A172 (cell line): ENCODE results near the gene MAPKAPK3. TPM values are rescaled to one million over a fixed set of nuclear protein-coding genes. Genes with fewer than 3 reads are reported as not detected.
"Not testable (repeated sequence)": the region's sequence is repeated elsewhere in the genome, so short reads cannot be mapped to it uniquely, and the experiment has no call there.

Experiments used
- DNase-seq: peaks from one replicate; pipeline ENCODE4 v3.0.0-alpha.2; 2015; ENCODE audit warnings: low spot score
- total RNA-seq: library from RNA; depleted of rRNA; stranded (reverse); fragments of >200 nt; shearing (Covaris generic); gene quantifications from 2 replicates; pipeline ENCODE4 v1.2.3, GENCODE V29; 2014

Gene MAPKAPK3
- total RNA-seq, 1 experiment from 2014 or later = 78.1 TPM

- no peak for DNase-seq
Observed at GRCh38 chr3:50656417-50657195, 39.7 kb downstream of the MAPKAPK3 start.

DNA sequence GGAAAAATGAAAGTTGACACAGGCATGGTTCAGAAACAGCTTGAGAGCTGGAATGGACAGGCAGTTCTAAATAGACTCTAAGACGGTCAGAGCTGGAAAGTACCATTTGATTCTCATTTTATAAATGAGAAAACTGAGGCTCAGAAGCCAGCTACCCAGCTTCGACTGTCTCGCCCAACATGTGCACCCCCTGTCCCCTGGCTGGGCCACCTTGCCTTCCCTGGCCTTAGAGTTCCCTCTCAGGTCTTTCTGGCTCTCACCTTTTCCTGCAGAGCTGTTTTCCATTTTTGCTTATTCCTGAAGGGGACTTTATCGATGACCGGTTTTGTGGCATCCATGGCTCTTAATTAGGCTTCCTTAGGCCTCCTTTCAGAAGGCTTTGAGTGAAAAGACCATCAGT, 40.5 kb downstream of the MAPKAPK3 start:
- no peak for DNase-seq

DNA sequence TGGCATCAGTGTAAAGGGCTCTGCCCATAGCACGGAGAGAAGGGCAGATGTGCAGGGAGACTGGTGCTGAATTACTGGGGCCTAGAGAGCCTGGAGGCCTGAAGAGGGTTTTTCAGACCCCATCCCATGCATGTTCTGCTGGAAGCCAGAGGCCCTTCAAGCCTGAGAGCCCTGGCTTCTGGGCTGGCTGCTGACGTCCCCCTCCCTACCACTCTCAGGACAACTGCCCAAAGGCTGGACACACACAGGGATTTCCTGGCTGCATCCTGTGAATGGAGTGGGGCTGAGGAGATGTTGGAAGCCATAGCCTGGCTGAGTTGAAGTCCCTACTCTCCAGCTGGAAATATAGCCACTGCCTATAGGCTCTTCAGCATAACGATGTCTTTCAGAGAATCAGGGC, 40.9 kb downstream of the MAPKAPK3 start:
- no peak for DNase-seq

DNA sequence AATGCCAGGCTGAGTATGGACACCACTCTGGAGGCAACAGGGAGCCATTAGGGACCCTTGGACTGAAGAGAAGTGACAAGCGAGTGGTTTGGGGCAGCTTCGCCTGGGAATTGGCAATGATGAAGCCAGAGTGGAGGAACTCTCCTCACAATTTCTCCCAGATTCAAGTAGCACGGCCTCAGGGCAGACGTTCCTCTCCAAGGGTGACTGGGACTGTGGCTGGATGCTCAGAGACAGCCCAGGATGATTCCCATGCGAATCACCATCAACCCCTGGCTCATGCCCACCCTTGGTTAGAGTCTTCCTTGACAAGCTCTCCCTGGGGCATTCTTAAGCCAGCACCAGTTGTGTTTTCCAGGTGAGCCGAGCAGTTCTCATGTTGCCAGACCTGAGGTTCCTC, 41.5 kb downstream of the MAPKAPK3 start:
- peak; percentile 45 for DNase-seq

- DNase-seq = no peak
Observed at GRCh38 chr3:50658831-50659230, 41.9 kb downstream of the MAPKAPK3 start.

GRCh38 chr3:50660386-50660785, 43.4 kb downstream of the MAPKAPK3 start:
- DNase-seq = no peak

DNA sequence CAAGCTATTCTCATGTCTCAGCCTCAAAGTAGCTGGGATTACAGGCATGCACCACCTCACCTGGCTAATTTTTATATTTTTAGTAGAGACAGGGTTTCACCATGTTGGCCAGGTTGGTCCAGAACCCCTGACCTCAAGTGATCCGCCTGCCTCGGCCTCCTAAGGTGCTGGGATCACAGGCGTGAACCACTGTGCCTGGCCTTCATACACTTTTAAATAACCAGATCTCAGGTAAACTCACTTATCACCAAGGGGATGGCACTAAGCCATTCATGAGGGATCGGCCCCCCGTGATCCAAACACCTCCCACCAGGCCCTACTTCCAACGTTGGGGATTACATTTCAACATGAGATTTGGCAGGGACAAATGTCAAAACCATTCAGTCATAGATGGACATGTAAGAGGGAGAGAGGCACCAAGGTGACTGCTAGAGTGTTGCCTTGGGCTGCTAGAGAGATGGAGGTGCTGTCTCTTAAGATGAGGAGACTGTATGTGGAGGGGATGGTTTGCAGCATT, 44.4 kb downstream of the MAPKAPK3 start:
- no peak for DNase-seq

- no peak for DNase-seq
Observed at GRCh38 chr3:50662408-50662807, 45.5 kb downstream of the MAPKAPK3 start.

- DNase-seq = no peak
Observed at GRCh38 chr3:50665081-50665840, 48.3 kb downstream of the MAPKAPK3 start.

- DNase-seq = not testable (repeated sequence)
Observed at GRCh38 chr3:50665841-50666115, 48.8 kb downstream of the MAPKAPK3 start.

DNA sequence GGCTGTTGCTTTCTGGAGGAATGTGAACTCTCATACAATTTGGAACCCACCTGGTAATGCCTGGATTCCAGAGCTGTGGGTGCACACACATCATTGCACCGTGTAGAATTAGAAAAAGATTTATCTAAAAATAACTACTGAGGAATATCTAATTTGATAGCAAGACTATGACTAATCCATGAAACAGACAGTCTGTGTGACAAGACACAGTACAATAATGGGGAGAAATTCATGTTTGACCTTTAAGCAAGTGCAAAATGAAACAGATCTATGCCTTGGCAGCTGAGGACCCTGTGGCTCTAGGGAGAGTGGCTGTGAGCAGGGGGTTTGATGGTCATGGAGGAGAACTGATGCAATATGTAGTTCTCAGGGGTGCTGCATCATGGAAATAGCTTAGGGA, 49.9 kb downstream of the MAPKAPK3 start:
- DNase-seq = no peak

GRCh38 chr3:50671331-50671730, 54.4 kb downstream of the MAPKAPK3 start:
- DNase-seq = peak; percentile 96

- DNase-seq = no peak
Observed at GRCh38 chr3:50672656-50673055, 55.7 kb downstream of the MAPKAPK3 start.

DNA sequence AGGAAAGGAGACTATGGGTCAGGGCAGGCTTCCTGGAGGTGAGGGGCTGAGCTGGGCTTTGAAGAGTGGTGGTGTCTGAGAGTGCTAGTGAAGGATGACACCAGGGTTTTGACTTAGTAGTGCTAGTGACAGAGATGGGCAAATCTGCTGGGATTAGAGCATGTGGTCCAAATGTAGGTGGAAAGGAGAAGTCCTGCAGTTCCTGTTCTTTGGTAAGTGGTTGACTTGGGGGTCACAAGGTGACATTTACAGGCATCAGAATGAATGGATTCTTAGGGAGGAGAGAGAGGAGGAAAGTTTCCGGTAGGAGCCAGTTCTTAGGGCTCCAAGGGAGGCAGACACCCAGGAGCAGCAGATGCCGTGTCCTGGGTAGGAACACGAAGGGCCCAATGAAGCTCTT, 57.0 kb downstream of the MAPKAPK3 start:
- no peak for DNase-seq

DNA sequence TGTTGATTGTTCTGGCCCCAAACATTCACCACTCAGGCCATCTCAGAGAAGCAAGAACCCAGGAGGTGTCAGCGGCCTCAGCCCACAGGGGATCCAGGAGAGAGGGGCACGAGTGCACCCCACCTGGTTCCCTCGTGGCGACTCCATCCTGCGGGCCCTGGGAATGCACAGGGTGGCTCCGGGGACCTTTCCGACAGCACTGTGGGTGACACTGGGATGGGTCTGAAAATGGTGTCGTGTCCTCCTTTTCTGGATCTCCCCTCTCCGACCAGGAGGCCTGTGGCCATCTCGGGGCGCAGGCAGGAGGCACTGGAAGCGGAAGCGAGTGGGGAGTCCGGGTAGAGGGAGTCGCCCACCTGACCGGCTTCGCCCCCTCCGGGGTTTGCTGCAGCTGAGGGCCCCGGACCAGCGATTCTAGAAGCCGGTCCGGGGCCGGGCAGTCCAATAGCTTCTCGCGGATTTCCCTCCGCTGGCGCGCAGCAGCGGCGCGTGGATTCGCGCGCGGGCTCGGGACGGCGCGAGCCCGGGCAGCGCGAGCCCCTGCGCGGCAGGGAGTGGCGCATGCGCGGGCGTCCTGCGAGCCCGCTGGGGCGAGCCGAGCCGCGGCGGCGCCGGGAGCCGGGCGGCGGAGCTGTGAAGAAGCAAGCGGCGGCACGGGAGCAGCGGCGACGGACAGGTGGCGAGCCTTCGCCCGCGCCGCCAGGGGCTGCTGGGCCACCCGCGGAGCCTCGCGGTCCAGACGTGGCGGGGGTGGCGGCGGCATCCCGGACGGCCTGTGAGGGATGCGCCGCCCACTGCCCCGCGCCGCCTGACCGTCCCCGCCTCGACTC, 57.6 kb downstream of the MAPKAPK3 start, which contains the start of gene DOCK3:
DOCK3 (plus strand) TSS at position 579 of the 830 bp plus-strand sequence. CDS start 337 bp downstream, outside the sequence.
- no peak for DNase-seq

GRCh38 chr3:50675179-50676030, 58.5 kb downstream of the MAPKAPK3 start:
- no peak for DNase-seq

DNA sequence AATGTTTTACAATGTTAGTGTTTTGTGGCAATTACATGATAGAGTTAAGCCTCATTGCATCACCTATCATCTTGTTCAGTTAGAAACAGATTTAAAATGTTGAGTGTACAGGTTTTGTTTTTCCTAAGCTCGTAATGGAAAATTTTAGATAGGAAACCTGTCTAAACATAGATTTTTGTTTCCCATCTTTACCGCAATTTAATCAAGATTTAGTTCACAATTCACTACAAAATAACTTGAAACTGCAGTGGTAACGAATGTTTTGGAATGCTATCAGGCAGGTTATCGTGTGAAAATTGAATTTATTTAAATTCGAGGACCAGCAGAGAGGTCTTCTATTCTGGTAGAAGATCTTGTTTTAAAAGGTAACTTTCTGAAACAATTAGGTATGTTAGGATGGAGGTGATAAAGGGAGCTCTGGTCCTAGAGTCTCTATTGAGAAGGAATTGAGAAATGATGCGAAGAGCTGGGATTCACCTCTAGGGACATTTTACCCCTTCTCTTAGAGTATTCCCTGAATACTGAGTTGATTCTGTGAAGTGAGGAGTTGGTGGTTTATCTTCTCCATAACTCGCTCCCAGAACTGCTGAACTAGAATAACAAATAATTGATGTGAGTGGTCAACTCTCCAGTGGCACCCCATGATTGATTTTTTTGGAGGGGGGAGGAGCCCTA, 59.2 kb downstream of the MAPKAPK3 start:
- DNase-seq = no peak

DNA sequence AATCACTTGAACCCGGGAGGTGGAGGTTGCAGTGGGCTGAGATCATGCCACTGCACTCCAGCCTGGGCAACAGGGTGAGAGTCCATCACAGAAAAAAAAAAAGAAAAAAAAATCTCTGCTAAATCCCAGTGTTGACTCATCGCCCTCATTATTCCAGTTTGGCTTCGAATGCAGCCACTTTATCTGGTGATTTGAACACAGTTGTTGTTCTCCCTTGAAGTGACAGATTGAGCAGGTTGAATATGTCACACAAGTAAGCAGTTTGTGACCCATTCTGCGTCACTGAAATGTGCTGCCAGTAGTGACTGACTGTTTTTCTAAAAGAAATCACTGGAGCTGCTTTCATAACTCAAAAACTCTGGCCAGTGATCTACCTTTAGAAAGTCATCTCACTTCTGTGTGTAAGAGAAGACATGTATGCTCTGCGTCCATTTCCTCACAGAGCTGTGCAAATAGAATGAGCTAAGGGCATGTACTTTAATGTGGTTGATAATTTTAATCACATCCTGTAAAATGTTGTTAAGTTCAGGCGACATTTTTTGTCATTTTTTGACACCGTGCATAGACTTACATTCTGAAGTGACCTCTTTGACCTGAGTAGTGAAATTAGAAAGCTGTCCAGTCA, 70.3 kb downstream of the MAPKAPK3 start:
- DNase-seq = peak; percentile 44

GRCh38 chr3:50687916-50688315, 71.0 kb downstream of the MAPKAPK3 start:
- no peak for DNase-seq

GRCh38 chr3:50688602-50689001, 71.7 kb downstream of the MAPKAPK3 start:
- not testable (repeated sequence) for DNase-seq
